COLO668 (cell line): ENCODE results near the gene NFKB2.

Experiments
- DNase-seq: peaks from one replicate; lab custom pipeline; 2025; ENCODE audit not compliant: unreplicated experiment; lab: John Stamatoyannopoulos, UW

NFKB2 gene

DNA sequence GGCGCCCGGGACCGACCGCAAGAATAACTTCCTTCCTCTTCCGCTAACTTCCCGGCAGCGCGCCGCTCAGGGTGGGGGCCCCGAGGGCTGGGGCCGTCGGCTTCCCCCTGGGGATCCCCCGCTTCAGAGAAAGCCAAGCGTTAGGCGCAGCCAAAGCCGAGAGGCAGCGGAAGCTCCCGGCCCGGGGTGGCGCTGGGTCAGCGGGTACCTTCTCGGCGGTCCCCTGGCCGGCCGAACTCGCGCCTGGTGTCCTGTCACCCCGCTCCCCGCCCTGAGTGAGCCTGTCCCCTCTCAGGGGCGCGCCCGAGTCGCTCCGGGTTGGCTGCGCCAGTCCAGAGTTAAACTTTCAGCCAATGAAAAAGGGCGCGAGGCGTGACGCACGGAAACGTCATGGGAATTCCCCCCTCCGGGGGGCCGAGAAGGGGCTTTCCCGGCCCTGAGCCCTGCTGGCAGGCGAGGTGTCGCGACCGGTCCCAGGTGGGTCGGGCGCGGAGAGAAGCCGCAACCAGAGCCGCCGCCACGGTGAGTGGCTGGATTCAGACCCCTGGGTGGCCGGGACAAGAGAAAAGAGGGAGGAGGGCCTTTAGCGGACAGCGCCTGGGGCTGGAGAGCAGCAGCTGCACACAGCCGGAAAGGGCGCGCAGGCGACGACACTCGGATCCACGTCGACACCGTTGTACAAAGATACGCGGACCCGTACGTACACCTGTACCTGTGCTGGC, 1.3 kb upstream of the NFKB2 start:
- DNase-seq = peak; percentile 88

DNA sequence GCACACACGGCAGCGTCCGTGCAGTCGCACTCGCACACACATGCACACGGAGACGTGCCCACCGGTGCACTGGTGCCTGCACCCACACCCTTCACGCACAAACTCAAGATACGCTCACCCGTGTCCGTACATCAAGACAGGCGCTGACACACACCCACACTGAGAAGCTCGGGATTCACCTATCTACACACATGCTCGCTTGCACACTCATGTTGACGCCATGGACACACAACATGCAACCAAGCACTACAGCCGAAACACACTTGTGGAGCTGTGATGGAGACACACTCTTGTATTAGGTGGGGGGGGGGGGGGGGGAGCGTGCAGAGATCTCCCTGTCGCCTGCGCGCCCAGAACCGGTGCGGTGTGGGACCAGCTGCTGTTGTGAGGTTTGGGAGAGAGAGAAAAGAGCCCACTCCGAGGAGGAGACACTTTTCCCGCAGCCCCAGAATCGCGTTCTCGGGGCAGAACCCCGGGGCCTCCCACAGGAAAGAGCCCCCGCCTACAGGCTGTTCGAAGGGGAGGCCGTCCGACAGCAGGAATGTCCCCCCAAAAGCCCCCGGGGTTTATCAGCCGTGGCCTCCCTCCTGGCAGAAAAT, 605 bp upstream of the NFKB2 start:
- DNase-seq = peak; percentile 43

DNA sequence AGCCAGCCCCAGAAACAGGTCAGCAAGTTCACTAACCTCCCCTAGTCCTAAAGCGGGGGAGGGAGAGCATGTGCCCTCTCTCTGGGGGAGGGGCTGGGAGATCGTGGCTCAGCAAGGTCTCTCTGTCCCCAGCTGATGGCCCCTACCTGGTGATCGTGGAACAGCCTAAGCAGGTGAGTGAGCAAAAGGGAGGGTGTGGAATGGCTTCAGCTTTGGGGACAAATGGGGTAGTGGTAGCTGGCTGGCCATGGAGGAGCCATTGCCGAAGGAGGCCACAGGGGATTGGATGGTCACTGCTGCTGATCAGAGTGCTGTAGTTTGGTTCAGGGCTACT, 779 bp downstream of the NFKB2 start:
- DNase-seq = no peak

DNA sequence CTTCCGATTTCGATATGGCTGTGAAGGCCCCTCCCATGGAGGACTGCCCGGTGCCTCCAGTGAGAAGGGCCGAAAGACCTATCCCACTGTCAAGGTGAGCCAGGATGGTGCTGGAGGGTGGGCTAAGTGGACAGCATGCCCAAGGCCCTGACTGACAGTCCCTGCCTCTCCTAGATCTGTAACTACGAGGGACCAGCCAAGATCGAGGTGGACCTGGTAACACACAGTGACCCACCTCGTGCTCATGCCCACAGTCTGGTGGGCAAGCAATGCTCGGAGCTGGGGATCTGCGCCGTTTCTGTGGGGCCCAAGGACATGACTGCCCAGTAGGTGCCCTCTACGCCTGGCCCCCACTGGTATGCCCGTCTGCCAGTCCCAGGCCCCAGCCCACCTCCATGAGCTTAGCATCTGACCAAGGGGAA, 1.2 kb downstream of the NFKB2 start:
- no peak for DNase-seq

DNA sequence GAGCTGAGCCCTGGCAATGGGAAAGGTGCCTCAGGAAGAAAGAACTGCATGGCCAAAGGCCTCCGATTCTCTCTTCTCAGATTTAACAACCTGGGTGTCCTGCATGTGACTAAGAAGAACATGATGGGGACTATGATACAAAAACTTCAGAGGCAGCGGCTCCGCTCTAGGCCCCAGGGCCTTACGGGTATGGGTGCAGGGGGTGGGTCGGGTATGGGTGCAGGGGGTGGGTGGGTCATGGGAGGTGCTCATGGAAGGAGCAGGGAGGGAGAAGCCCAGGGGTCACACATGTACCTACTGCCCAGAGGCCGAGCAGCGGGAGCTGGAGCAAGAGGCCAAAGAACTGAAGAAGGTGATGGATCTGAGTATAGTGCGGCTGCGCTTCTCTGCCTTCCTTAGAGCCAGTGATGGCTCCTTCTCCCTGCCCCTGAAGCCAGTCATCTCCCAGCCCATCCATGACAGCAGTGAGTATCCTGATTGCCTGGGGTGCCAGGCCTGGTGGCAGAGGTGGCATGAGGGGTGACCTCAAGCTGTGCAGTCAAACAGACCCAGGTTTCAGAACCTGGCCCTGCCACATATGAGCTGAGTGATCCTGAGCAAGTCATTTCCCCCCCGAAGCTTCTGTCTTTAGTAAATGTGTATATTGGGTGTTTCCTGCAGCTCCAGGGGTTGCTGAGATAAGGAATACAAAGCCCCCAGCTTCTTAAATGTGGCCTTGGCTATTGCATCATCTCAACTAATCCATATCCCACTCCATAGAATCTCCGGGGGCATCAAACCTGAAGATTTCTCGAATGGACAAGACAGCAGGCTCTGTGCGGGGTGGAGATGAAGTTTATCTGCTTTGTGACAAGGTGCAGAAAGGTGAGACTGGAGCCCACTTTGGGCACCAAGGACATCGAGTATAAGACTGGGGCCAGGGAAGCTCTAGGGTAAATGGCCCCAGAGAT, 2.0 kb downstream of the NFKB2 start:
- no peak for DNase-seq

DNA sequence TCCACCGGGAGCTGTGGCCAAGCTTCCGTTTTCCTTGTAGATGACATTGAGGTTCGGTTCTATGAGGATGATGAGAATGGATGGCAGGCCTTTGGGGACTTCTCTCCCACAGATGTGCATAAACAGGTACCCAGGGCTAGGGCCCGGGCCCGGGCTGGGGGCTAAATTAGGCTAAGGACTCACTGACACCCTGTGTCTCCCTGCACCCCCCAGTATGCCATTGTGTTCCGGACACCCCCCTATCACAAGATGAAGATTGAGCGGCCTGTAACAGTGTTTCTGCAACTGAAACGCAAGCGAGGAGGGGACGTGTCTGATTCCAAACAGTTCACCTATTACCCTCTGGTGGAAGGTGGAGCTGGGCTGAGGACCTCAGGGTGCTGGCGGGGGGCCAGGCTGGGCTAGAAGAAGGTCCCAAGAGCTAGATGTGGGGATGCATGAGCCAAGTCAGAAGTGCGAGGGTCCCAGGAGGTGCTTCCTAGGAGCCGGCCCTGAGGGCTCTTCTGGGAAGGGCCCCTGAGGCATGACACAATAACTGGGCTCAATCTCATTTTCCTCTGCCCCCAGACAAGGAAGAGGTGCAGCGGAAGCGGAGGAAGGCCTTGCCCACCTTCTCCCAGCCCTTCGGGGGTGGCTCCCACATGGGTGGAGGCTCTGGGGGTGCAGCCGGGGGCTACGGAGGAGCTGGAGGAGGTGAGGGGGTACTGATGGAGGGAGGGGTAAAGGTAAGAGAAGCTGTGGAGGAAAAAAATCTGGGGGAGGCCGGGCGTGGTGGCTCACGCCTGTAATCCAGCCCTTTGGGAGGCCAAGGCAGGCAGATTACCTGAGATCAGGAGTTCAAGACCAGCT, 2.9 kb downstream of the NFKB2 start:
- no peak for DNase-seq

DNA sequence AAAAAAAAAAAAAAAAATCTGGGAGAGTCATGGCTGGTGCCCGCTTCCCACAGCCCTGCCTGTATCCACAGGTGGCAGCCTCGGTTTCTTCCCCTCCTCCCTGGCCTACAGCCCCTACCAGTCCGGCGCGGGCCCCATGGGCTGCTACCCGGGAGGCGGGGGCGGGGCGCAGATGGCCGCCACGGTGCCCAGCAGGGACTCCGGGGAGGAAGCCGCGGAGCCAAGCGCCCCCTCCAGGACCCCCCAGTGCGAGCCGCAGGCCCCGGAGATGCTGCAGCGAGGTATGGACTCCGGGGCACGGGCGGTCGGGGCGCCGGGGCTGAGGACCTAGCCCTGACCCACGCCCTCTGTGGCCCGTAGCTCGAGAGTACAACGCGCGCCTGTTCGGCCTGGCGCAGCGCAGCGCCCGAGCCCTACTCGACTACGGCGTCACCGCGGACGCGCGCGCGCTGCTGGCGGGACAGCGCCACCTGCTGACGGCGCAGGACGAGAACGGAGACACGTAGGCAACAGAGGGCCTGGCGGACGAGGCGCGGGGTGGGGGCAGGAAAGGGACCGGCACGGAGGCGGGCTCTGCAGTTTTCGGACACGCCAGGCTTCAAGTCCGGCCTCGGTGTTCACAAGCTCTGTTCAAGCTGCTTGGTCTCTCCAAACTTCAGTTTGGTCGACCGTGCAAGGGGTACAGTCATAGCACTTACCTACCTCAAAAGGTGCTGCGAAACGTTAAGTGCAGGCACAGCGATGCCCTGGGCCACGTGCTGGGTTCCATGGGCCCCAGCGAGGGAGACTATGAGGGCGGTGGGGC, 3.9 kb downstream of the NFKB2 start:
- peak; percentile 86 for DNase-seq

DNA sequence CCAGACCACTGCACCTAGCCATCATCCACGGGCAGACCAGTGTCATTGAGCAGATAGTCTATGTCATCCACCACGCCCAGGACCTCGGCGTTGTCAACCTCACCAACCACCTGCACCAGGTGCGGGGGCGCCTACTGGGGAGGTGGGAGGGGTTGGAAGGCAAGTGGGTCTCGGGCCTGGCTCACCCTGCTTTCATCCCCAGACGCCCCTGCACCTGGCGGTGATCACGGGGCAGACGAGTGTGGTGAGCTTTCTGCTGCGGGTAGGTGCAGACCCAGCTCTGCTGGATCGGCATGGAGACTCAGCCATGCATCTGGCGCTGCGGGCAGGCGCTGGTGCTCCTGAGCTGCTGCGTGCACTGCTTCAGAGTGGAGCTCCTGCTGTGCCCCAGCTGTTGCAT, 4.6 kb downstream of the NFKB2 start:
- peak; percentile 43 for DNase-seq

DNA sequence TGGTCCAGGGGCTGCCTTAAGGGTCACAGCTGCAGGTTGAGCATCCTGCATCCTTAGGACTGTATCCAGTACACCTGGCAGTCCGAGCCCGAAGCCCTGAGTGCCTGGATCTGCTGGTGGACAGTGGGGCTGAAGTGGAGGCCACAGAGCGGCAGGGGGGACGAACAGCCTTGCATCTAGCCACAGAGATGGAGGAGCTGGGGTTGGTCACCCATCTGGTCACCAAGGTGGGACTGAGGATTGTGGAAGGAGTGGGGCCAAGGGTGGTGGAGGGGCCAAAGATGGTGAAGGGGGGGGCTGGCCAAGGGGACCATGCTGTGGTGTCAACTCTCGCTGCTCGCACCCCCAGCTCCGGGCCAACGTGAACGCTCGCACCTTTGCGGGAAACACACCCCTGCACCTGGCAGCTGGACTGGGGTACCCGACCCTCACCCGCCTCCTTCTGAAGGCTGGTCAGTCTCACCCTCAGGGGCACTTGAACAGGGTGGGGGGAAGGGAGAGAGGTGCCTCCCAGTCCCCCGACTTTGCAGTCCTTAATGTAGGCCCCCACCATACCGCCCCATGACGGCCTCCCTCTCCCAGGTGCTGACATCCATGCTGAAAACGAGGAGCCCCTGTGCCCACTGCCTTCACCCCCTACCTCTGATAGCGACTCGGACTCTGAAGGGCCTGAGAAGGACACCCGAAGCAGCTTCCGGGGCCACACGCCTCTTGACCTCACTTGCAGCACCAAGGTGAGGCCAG, 5.3 kb downstream of the NFKB2 start:
- no peak for DNase-seq

DNA sequence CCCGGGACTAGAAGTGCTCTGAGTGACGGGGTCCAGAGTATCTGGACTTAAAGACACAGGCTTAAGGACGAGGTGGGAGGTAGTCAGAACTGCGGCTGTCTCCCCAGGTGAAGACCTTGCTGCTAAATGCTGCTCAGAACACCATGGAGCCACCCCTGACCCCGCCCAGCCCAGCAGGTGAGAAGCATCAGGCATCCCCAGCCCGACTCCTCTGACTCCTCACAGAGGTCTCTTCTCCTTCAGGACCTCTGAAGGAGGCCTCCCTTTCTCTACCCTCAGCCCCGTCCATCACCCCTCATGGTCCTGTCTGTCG, 5.8 kb downstream of the NFKB2 start:
- DNase-seq = no peak

DNA sequence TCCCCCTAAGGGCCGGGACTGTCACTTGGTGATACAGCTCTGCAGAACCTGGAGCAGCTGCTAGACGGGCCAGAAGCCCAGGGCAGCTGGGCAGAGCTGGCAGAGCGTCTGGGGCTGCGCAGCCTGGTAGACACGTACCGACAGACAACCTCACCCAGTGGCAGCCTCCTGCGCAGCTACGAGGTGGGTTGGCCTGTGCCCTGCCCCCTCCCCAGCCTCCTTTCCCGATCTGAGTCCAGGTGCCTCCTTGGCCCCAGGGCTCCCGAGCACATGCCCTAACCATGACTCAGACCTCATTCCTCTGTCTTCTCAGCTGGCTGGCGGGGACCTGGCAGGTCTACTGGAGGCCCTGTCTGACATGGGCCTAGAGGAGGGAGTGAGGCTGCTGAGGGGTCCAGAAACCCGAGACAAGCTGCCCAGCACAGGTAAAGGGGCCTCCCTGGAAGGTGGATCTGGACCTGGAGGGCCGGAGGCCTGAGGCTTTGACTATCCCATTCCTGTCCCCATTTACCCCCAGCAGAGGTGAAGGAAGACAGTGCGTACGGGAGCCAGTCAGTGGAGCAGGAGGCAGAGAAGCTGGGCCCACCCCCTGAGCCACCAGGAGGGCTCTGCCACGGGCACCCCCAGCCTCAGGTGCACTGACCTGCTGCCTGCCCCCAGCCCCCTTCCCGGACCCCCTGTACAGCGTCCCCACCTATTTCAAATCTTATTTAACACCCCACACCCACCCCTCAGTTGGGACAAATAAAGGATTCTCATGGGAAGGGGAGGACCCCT, 6.4 kb downstream of the NFKB2 start:
- no peak for DNase-seq

DNA sequence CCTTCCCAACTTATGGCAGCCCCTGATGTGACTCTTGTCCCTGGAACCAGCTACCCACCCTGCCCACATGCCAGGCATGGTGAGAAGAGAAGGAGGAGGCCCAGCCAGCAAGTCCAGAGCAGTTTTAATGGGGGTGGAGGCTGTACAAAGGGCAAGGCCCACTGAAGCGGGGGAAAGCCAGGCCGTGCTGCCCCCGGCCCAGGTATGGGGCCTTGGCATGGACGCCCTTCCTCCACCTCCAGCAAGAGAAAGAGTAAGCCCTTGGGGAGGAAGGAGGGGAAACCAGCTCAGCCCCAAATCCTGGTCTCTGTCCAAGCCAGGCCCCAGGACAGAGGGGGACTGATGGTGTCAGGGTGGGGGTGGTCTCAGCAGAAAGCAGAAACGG, 7.0 kb downstream of the NFKB2 start:
- DNase-seq = no peak

DNA sequence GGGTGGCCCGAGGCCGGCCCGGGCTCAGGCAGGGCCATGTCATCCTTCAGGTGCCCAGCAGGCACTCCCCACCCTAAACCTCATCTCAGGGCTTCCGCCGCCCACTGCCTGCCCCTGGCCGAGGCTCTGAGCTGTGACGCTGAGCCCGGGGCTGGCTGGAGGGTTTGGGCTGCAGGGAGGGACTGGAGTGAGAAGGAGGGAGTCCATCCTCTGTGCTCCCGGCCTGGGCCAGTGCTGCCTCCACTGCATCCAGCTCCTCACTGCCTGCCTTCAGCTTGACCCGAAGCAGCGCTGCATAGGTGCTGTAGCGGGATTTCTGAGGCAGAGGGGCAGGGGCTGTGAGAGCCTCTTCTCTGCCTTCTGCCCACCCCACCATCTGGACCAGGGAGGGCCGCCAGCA, 7.6 kb downstream of the NFKB2 start:
- DNase-seq = no peak

DNA sequence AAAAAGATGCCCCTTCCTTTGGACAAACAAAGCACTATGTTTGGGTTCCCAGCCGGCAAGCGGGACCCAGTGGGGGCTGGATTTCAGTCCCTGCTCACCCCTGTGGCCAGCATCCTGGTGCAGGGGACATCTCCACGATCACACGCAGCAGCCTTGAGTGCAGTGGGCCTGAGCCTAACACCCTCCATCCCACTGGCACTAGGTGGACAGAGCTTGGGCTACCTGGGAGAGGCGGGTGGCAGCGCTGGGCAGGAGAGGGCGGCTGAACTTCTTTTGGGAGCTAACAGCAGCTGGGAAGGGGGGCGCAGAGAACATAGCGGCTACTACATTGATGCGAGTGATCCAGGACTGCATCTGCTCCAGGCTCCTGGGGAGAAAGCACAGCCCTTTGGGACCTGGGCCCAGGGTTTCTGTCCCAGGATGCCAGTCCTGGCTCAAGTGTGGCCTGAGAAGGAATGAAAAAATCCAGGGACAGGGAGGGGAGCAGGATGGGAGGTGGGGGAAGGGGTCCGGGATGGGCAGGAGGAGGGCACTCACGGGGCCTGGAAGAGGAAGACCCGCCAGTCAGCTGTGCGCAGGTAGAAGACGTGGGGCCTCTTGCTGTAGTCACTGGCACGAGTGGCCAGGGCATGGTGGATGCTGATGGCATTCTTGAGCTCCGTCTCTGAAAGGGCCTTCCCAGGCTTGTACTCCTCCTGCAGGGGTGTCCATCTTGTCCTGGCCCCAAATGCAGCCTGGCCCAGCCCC, 9.0 kb downstream of the NFKB2 start:
- no peak for DNase-seq

DNA sequence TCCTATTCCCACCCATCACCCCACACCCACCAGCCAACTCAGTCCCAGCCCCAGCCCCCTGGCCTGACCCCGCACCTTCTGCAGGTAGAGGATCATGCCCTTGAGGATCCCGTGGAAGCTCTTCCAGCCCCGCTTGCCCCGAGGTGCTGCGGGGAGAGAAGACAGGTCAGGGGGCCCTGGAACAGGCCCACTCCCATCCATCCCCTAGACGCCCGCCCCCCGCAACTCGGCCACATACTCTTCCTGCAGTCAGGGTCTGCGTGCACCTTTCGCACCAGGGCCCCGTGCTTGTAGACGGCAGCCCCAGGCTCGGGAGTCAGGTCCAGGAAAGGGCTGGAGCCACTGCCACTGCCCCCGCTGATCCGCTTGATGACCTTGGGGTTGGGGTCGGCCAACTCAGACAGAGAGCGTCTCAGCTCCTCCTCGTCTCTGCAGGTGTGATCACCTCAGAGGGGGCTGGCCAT, 9.6 kb downstream of the NFKB2 start:
- DNase-seq = no peak

DNA sequence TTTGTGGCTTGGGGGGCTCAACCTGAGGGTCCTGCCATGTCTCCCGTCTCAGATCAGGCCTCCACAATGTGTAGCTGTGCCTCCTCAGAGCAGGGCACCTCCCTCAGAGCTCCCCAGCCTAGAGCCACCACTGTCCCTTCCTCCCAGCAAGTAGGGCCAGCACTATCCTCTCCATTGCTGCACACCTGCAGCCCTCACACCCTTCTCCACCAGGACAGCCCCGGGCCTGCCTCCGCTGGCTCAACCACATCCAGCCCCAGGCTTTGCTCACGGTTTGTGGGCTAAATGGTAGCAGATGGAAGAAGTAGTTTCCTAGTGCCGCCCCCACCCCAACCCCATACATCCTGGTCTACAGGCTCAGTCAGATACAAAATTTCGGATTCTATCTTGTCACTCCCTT, 10.1 kb downstream of the NFKB2 start:
- no peak for DNase-seq

DNA sequence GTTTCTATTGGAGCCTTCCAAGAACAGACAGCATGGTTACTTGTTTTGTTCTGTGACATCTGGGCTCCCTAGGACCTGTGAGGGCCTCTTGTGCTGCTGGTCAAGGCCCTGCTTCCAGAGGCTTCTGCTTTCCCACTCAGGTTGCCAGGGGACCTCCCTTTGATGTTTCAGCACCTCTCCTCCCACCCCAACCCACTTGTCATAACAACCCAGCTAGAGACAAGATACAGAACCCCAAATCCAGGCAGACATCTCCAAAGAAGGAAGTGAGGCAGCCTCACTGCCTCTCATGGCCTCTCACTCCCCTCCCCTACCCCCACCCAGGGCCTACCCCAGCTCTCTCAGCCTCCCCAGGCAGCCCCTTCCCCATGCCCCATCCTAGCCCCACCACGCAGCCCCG, 11.3 kb downstream of the NFKB2 start:
- no peak for DNase-seq

DNA sequence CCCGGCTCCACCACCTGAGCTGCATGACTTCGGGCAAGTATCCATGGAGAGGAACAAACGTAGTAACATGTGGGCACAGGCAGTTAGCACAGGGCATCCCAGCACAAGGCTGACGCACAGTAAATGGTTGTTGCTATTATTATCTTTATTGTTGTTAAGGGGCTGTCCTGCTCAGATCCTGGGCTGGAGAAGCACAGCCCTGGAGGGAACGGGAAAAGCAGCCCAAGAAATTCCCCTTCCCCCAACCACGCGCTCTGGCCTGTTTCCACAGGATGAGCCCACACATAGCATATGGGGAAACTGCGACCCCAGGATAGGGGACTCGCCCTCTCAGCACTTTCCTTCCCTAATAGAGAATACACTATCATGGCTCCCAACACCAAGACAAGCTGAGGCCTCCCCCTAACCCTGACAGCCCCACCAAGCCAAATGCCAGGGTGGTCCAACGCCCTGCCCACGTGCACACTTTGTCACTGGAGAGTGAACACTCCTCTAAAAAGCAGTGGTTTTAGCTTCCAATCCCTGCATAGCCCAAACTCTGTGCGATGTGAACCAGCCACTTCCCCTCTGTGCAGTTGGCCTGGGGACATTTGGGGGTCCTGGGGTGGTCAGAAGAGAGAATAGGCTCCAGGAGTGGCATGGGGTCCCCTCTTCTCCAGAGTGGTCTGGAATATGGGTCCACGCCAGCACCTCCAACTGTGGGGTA, 12.1 kb downstream of the NFKB2 start:
- no peak for DNase-seq
